ENCODE measurements around the gene SPACA5.
"Not testable (repeated sequence)": the region's sequence is repeated elsewhere in the genome, so short reads cannot be mapped to it uniquely, and the experiment has no call there.

SPACA5 gene

DNA sequence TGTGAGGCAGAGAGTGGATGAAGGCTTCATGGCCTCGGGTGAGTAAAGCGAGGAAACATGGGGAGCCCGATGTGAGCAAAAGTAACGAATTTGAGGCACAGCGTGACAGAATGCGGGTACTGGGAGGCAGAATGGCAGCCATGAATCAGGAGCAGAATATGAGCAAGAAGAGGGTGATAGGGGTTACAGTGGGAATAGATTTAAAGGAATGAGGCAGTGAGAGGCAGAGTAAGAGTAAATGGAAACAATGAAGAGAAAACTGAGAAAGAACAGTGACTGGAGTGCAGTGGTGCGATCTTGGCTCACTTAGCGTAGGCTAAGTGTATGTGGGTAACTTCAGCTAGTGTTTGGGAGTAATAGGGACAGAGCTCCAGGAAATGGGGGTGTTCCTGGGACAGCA, at the start of gene SPACA5:
TSS of gene SPACA5 (plus strand) at position 301 of the 400 bp plus-strand sequence. CDS start 815 bp downstream, outside the sequence.
- DNase-seq = not testable (repeated sequence)

DNA sequence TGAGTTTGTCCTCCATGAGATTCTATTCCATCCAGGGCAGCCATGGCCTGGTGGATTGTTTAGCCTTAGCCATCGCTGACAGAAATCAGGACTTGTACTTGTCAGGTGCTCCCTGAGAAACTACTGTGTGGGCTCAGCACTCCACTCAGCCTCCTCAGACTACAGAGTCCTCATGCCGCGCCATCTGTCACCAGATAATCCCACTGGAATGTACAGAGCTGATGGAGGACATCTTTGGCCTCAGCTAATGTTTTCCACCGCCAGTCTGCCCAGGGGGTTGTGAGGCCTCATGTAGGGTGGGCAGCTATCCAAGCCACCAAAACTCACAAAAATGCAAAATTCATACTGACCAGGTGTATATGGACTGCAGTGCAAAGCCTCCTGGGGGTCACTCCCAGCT, 48.6 kb upstream of the SPACA5 start:
- DNase-seq = not testable (repeated sequence)

DNA sequence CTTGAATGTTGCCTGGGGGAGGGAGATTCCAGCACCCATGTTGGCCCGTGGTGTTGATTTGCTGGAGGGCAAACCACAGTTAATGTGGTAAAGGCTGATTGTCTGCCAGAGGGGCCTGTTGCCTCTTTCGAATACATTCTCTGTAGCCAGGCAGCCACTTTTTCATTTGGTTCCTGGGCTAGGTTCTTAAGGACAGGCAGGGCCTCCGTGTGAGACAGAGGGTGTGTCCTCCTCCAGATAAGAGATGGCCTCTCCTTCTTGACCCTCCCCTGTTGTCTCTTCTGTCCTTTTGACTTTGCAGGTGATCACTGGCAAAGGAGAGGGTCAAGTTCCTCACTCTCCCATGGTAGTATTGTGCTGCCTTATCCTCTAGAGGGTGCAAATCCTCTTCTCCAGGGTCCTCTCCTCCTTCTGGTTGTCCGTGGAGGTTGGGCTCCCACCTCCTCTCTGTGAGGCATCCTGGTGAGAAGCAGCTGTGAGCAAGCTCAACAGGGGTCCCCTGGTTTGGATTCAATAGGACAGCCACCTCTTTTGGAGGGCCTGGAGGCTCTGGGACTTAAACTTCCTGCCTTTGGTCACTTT, 47.9 kb upstream of the SPACA5 start:
- peak; percentile 16 for DNase-seq

DNA sequence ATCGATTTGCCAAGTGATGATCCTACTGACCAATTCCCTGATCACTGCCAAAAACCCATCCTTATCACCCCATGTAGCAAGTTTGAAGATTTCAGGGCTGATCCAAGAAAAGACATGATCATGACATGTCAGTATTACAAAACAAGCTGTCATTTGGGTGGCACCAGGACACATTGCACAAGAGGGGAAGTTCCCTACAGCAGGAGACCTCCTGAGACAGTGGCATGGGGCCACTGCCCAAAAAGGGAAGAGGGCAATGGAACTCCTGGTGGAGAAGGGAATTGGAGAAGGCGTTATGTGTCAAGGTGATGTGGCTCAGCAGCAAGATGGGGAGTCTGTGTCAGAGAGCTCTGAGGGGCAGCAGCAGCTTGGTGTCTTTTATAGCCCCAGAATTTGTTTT, 46.4 kb upstream of the SPACA5 start:
- no peak for DNase-seq

DNA sequence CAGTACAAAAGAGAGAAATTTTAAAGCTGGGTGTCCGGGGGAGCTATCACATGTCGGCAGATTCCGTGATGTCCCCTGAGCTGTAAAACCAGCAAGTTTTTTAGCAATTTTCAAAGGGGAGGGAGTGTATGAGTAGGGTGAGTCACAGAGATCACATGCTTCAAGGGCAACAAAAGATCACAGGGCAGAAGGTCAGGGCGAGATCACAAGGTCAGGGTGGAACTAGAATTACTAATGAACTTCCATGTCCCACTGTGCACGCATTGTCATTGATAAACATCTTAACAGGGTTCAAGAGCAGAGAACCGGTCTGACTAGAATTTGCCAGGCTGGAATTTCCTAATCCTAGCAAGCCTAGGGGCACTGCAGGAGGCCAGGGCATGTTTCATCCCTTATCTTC, 45.0 kb upstream of the SPACA5 start:
- DNase-seq = not testable (repeated sequence)

DNA sequence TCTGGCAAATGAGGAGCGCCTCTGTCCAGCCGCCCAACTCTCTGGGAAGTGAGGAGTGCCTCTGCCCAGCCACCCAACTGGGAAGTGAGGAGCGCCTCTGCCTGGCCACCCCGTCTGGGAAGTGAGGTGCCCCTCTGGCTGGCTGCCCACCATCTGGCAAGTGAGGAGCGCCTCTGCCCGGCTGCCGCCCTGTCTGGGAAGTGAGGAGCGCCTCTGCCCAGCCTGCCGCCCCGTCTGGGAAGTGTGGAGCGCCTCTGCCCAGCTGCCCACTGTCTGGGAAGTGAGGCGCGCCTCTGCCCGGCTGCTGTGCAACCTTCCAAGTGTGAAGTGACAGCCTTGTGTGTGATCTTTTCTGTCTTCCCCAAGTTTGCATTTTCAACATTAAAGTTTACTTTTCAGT, 41.3 kb upstream of the SPACA5 start:
- not testable (repeated sequence) for DNase-seq

DNA sequence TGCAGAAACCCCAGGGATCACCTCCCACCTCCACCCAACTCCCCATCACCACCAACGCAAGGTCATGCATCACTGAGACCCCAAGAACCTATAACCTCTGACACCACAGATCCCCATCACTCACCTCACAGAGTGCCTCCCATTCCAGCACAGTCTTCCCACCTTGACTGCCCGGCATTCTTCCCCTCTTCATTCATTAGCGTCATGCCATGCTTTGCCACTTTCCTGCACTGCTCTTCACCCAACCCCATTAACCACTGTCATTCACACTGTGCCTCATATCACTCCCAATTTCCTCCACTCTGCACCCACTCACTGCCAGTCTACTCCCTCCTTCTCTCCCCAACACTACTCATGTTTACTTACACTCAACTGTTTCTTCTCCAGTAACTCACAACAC, 33.6 kb upstream of the SPACA5 start:
- DNase-seq = no peak

DNA sequence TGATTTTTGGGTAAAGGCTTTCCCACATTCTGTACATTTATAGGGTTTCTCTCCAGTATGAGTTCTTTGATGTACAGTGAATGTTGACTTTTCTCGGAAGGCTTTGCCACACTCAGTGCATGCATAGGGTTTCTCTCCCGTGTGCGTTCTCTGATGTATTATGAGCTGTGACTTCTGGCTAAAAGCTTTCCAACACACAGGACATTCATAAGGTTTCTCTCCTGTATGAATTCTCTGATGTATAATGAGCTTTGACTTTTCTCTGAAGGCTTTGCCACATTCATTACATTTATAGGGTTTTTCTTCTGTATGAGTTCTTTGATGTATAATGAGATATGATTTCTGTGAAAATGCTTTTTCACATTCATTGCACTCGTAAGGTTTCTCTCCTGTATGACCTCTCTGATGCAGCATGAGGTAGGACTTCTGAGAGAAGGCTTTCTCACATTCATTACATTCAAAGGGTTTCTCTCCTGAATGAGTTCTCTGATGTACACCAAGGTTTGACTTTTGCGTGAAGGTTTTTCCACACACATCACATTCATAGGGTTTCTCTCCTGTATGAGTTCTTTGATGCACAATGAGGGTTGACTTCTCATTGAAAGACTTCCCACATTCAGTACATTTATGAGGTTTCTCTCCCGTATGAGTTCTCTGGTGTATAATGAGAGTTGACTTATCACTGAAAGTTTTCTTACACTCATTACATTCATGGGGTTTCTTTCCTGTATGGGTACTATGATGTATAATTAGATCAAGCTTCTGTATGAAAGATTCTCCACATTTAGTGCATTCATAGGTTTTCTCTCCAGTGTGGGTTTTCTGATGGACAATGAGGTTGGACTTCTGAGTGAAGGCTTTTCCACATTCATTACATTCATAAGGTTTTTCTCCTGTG, 30.3 kb upstream of the SPACA5 start:
- DNase-seq = no peak

DNA sequence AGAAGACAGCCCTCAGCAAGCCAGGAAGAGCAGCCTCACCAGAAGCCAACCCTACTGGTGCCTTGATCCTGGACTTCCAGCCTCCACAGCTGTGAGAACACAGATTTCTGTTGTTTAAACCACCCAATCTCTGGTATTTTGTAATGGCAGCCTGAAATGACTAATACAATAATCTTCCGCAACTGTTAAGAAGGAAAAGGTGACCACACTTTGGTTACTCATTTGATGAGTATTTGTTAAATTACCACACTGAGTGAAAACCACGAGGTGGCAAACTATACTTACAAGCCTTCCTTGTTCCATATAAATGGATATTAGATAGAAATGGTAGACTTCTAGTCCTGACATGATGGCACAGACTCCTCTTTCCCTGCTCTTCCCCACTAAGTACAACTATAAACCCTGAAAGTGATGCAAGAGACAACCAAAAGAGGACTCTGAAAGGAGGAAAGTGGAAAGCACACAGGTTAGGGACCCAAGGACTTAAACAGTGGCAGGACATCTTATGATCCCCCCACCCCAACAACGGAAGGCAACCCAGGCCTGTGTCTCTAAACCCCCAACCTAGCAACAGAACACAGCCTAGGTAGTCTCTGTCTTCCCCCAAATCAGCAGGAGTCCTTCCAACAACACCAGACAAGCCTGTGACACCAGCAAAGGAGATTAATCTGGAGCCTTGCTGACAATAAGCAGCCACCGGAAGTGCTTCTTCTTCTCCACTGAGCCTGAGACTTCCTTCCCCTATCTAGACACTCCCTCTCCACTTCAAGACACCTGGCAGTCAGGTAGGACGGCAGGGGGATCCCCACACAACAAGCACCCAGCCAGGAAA, 15.3 kb upstream of the SPACA5 start:
- peak; percentile 9 for DNase-seq

DNA sequence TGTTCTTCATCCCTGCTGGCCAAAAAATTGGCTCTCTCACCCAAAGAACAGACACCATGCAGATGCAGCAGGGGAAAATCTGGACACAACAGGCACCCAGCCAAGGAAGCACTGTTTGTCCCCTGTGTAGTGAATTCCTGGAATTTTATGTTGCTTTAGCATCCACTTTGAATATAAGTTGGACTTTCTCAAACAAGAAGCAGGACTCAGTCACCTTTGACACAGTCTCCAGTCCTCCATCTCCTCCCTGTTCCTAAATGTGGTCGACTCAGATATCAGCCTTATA, 14.8 kb upstream of the SPACA5 start:
- DNase-seq = no peak

DNA sequence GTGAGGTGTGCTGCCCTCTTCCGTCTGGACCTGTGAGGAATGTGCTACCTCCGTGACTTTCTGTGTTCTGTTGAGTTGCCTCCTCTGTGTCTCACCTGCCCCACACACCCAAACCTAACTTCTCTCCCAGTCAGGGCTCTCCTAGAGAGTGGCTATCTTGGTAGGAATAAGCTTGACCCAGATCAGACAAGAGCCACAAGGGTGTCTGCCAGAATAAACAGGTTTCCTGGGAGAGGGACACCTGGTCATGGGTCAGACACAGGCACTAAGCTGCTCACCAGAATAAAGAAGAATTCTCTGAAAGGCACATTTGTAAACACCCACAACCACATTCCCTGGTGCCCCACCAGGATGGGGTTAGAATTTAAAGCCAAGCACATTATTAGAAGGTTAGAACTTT, 14.1 kb upstream of the SPACA5 start:
- no peak for DNase-seq

DNA sequence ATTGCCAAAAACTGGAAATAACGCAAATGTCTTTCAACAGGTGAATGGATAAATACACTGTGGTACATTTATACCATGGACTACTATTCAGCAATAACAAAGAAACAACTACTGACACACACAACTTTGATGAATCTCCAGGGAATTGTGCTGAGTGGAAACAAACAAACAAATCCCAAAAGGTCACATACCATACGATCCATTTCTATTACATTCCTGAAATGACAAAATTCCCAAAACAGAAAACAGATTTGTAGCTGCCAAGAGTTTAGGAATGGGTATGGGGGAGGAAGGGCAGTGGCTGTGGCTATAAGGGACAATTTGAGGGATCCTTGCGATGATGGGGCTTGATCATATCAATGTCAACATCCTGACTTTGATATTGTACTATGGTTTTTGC, 5.5 kb upstream of the SPACA5 start:
- no peak for DNase-seq

DNA sequence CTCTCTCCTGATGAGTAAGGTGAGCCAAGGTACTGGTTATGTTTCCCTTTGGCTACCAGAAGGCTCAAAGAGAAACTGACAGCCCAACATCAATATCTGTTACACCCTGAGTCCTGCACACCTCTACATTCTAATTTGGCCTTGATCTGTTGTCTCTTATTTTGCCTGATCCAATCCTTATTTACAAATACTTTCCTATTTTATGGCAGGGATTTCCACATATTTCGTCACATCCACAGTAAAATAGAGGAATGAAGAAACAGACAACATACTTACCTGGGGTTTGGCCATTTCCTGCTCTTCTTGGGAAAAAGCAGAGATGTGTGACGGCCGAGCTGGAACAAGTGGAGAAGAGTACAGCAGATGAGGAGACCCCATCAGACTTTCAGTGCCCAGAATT, 4.5 kb upstream of the SPACA5 start:
- DNase-seq = no peak

DNA sequence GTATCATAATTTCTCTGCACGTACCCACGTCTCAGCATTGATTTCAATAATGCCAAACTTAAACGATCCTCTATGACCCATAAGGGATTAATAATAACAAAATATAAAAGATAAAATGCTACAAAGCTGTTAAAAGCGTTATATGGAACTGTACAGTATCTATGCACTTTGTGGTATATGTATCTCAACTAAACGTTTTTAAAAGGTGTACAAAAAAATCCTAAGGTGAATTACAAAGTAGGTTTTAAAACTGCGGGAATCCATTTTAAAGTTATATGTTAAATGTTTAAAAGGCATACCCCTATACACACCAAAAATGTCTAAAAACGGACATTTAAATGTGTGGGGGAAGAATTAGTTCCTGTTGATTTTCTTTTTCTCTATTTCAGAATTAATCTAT, 3.9 kb upstream of the SPACA5 start:
- DNase-seq = no peak

DNA sequence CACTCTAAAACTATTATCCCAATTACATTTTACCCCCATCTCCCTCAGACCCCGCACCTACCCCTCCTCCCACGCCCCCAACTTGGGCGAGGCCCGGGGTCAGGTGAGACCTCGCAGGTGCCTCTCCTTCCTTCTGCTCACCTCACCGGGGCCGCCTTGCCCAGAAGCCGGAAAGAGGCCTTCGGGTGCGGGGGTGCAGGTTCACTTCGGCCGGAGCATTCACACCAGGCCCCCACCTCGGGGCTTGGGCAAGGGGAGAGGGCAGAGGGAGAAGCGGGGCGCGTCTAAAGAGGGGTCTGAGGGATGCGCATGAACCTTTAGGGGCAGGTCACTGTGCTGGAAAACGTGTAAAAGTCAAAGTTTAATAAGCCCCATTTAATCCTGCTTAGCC, 3.4 kb upstream of the SPACA5 start:
- DNase-seq = peak; percentile 11

DNA sequence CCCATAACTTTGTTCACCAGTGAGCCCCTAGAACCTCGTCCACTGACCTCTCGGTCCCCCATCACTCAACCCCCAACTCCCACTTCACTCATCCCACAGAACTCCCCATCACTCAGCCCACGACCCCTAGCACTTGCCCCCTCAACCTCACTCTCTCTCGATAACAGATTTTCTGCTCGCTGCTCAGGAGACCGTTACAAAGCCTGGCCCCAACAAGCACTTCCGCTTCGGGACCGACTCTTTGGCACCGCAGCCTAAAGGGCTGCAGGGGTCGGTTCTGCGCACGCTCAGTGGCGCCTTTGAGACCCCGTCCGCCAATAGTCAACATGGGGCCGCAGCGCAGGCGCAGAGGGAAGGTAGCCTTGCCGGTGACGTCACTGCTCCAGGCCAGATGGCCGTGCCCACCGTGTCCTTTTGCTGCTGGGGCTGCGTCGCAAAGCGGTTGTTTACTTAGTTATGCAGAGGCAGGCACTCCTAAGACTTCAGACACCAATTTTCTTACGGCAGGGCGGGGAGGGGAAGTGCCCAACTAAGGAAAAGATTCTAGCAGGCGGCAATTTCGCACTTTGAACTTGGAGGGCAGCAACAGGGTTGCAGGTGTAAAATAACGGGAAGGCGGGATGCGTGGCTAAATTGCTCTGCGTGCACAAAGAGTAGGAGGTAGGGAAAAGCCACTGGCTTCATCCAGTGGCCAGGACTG, 2.9 kb upstream of the SPACA5 start, which contains the start of gene ZNF182:
TSS of gene ZNF182 (minus strand) at position 232 of the 700 bp plus-strand sequence. CDS start 1,380 bp downstream, outside the sequence.
- DNase-seq = peak; percentile 93

DNA sequence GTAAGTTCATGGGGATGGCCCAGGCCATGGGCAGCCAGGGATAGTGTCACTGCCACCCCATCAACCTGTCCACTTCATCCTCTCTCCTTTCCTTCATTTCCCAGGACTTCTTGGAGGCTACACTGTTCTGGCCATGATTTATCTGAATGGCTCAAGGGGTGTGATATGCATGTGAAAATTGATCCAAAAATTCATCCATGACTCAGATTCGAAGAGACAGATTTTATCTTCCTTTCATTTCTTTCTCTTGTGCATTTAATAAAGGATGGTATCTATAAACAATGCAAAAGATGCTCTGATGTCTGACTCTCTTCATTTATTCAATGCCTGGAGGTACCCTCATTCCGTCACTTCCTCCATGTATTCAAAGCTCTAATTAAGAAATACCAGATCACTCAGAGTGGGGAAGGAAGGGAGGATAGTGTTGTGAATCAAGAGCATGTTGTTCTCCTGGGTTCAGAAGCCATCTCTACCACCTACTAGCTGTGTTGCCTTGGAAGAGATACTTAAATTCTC, 2.7 kb downstream of the SPACA5 start:
- not testable (repeated sequence) for DNase-seq

DNA sequence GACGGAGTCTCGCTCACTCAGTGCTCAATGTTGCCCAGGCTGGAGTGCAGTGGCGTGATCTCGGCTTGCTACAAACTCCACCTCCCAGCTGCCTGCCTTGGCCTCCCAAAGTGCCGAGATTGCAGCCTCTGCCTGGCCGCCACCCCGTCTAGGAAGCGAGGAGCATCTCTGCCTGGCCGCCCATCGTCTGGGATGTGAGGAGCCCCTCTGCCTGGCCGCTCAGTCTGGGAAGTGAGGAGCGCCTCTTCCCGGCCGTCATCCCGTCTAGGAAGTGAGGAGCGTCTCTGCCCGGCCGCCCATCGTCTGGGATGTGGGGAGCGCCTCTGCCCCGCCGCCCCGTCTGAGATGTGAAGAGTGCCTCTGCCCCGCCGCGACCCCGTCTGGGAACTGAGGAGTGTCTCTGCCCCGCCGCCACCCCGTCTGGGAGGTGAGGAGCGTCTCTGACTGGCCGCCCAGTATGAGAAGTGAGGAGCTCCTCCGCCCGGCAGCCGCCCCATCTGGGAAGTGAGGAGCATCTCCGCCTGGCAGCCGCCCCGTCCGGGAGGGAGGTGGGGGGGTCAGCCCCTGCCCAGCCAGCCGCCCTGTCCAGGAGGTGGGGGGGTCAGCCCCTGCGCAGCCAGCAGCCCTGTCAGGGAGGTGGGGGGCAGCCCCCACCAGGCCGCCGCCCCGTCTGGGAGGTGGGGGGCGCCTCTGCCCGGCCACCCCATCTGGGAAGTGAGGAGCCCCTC, 10.0 kb downstream of the SPACA5 start:
- not testable (repeated sequence) for DNase-seq

DNA sequence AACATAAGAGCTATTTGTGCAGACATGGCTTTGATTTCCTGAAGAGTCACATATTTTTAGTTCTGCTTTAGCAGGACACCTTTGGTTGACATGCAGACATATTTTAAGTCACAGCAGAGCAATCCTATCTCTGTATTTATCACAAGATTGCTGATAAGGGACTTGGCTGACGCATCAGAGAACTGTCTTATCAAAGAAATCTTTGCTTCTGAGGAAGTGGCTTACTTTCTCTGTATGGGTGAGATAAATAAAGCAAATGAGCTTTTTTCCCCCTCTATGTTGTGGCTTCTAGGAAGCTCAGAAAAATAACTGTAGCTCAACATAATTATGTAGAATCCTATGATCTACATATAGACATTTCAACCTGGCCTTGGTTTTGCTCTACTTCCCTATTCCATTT, 13.1 kb downstream of the SPACA5 start:
- not testable (repeated sequence) for DNase-seq

DNA sequence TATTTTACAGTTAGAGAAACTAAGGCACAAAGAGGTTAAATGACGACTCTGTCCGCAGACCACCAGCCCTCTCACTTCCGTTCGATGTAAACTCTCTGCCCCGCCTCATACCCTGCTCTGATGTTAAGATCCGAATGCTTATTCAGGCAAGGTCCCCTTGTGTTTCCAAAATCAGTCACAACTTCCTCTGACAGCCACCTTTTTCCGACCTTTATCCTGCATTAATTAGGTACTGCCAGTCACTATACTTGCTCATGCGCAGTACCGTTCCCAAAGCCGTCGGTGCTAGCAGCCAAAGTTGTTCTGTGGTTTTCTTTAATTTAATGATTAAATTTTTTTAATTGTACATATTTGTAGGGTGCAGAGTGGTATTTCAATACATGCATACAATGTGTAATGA, 13.7 kb downstream of the SPACA5 start:
- DNase-seq = peak; percentile 45

DNA sequence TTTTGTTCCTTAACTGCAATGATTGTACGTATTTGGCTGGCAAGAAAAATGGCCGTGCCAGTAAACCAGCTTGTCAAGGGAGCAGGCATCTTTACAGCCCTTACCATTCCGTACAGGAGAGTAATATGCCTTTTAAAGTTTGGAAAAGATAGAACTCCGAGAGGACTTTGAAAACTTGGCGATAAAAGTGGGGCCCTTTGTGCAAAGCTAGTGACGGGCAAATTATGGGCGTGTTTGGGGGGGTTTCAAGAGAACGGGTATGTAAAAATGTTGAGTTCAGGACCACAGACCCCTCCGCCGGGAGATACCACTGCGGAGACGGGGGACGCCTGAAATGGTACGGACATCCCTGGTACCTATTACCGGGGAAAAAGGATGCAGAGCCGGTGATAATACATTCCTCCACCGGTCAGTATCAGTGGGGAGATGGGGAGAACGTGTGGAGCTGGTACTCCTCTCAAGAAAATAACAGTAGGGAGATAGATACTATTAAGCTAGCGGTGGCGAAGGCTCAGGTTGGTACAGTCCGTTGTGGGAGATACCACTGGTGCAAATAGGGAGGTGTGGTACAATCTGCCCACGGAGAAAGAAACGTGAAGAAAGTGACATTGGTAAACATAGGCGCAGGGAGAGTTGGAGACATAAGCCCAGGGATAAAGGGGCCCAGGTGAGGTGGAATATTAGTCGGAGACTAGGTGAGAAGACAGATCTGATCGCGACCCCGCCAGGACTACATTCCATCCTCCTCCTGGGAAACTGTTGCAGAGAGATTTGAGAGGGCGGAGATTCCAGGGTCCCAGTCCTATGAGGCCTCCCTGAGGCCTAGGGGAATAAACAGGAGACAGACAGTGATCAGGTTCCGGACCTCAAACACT, 14.5 kb downstream of the SPACA5 start:
- peak; percentile 81 for DNase-seq
